Stimulated activated naive CD8-positive, alpha-beta T cell treated with anti-CD3 and anti-CD28 coated beads, Interleukin-15, amount 100 ng/mL, for 72 hours (primary cell): Measurements from ENCODE around the gene VRK2.

Source experiments
- ATAC-seq: fragments of 150-1000 bp; cut with Tn5 transposase; 2 replicates; pipeline ENCODE4 v1.10.0; 2021; ENCODE audit warnings: mild to moderate bottlenecking, moderate library complexity
- DNase-seq, 2 donors: peaks; one replicate each; pipeline ENCODE4 v3.0.0; 2021 to 2022
- H3K27ac Mint-ChIP-seq, 2 donors: one replicate each; pipeline ENCODE4 v1.8.0; 2022; ENCODE audit warnings: mild to moderate bottlenecking in 2 of 2, mixed read lengths in 2 of 2, moderate library complexity in 2 of 2
- H3K27me3 Mint-ChIP-seq: one replicate; pipeline ENCODE4 v1.8.0; 2022; ENCODE audit warnings: mixed read lengths
- H3K4me1 Mint-ChIP-seq: one replicate; pipeline ENCODE4 v1.8.0; 2022; ENCODE audit warnings: mild to moderate bottlenecking, mixed read lengths
- H3K4me3 Mint-ChIP-seq, 2 donors: one replicate each; pipeline ENCODE4 v1.8.0; 2022; ENCODE audit warnings: mild to moderate bottlenecking in 2 of 2, mixed read lengths in 2 of 2, moderate library complexity in 1 of 2
- H3K9me3 Mint-ChIP-seq, 2 donors: one replicate each; pipeline ENCODE4 v1.8.0; 2022; ENCODE audit warnings: mixed read lengths in 2 of 2

Gene VRK2

GRCh38 chr2:58046585-58047372, at the start of gene VRK2:
TSS of gene VRK2 (plus strand) at chr2:58046806. CDS start at chr2:58048832, 2,026 bp downstream.
- H3K4me1 Mint-ChIP-seq = peaks cover 48% of the 10 kb centered on the region
- H3K27me3 Mint-ChIP-seq = no peaks in the 10 kb centered on the region
- ATAC-seq (peak; percentile 92), DNase-seq (peak; percentile 87 to 88)
- peak within 1 kb of the TSS; percentile 96 to 97 for H3K27ac Mint-ChIP-seq
- peak within 1 kb of the TSS; percentile 87 to 89 for H3K4me3 Mint-ChIP-seq
- no peaks in the 10 kb centered on the region for H3K9me3 Mint-ChIP-seq

DNA sequence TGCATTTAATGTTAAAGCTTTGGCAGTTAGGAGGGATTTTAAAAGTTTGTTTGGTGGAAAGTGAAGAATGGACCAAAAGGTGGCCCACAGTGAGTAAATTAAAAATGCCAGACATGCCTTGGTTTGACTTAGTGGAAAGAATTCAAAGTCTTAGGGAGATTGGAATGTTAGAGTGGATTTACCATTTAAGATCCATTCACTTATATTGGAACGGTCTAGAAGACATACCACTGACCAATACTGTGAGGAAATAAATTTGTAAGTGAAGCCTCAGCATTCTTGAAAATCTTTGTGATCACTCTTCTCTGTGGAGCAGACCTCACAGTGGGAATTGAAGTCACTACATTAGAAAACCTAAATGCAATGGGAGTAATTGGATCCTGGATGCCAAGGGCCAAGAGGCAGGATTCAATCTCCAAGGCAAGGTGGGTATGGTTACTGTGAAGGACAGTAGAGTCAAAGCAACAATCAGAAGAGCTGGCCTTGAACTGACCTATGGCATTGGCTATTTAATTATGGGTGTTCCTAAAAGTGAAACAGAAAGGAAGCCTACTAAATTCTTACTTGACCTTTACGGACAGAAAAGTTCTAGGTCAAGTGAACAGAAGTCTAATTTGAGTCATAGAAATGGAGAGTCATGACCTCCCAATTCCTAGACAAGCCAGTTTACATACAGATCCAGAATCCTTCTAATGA, 40.2 kb upstream of the VRK2 start:
- H3K4me1 Mint-ChIP-seq = no peaks in the 10 kb centered on the region
- no peak for DNase-seq
- no peak for ATAC-seq
- H3K9me3 Mint-ChIP-seq = no peaks in the 10 kb centered on the region
- H3K27me3 Mint-ChIP-seq = no peaks in the 10 kb centered on the region
- no peak overlapping the region for H3K27ac Mint-ChIP-seq
- no peak overlapping the region for H3K4me3 Mint-ChIP-seq

GRCh38 chr2:58006952-58007284, 39.7 kb upstream of the VRK2 start:
- Mint-ChIP-seq H3K27me3 (no peaks in the 10 kb centered on the region), H3K4me3 (no peak overlapping the region)

GRCh38 chr2:58010599-58010998, 36.0 kb upstream of the VRK2 start:
- Mint-ChIP-seq H3K27ac (no peak overlapping the region), H3K9me3 (no peaks in the 10 kb centered on the region), H3K4me3 (no peak overlapping the region), H3K4me1 (no peaks in the 10 kb centered on the region), H3K27me3 (no peaks in the 10 kb centered on the region)
- no peak for ATAC-seq
- no peak for DNase-seq

More at GRCh38 chr2:58006952-58007284, 39.7 kb upstream of the VRK2 start:
- ATAC-seq = no peak
- no peaks in the 10 kb centered on the region for H3K4me1 Mint-ChIP-seq
- H3K9me3 Mint-ChIP-seq = no peaks in the 10 kb centered on the region
- no peak overlapping the region for H3K27ac Mint-ChIP-seq
- no peak for DNase-seq

GRCh38 chr2:58019229-58019628, 27.4 kb upstream of the VRK2 start:
- Mint-ChIP-seq H3K4me3 (no peak overlapping the region), H3K4me1 (peaks cover 22% of the 10 kb centered on the region), H3K27ac (no peak overlapping the region), H3K27me3 (no peaks in the 10 kb centered on the region), H3K9me3 (peaks cover 0 to 12% of the 10 kb centered on the region in 2 donors)
- DNase-seq (no peak), ATAC-seq (no peak)

GRCh38 chr2:58025150-58025933, 21.3 kb upstream of the VRK2 start:
- DNase-seq (no peak), ATAC-seq (no peak)
- H3K27ac Mint-ChIP-seq = no peak overlapping the region
- H3K4me1 Mint-ChIP-seq = peaks cover 22% of the 10 kb centered on the region
- no peak overlapping the region for H3K4me3 Mint-ChIP-seq
- H3K27me3 Mint-ChIP-seq = no peaks in the 10 kb centered on the region
- H3K9me3 Mint-ChIP-seq = peaks cover 0 to 7% of the 10 kb centered on the region in 2 donors

DNA sequence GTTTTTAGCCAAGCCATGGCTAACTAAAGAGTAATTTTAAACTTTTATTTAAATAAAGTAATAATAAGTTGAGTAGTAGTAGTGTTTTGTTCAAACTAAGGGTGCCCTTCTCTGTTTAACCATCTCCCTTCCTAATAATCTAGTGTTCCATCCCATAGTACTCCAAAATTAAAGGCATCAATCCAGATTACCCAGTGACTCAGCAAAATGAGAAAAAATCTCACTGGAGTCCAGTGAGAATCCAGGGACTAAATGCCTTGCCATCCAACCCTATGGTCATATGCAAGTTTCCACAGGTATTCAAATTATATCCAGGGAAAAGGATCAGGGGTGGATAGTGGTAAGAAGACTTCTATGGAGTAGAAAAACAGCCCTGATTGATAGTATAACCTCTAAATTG, 19.6 kb upstream of the VRK2 start:
- H3K27ac Mint-ChIP-seq = peak overlapping the region in 1 of 2 donors; percentile 77
- H3K4me1 Mint-ChIP-seq = peaks cover 21% of the 10 kb centered on the region
- ATAC-seq (no peak), DNase-seq (no peak)
- no peak overlapping the region for H3K4me3 Mint-ChIP-seq
- H3K9me3 Mint-ChIP-seq = peaks cover 0 to 6% of the 10 kb centered on the region in 2 donors
- H3K27me3 Mint-ChIP-seq = no peaks in the 10 kb centered on the region

DNA sequence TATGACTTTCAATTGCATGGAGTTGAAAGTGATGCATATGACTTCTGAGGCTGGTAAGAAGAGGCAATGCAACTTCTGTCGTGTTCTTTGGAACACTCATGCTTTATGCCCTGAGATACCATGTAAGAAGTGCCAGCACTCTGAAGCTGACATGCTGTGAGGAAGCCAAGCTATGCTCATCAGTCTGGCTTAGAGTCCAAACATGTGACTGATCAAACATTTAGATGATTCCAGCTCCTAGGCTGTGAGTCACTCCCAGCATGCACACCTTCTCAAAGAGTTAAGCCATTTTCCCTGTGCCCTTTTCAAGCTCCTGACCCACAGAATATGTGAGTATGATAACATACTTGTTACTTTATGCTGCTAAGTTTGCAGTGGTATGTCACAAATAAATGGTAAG, 15.8 kb upstream of the VRK2 start:
- DNase-seq (no peak), ATAC-seq (no peak)
- Mint-ChIP-seq H3K4me3 (no peak overlapping the region), H3K27me3 (no peaks in the 10 kb centered on the region), H3K4me1 (no peaks in the 10 kb centered on the region), H3K27ac (no peak overlapping the region), H3K9me3 (no peaks in the 10 kb centered on the region)

DNA sequence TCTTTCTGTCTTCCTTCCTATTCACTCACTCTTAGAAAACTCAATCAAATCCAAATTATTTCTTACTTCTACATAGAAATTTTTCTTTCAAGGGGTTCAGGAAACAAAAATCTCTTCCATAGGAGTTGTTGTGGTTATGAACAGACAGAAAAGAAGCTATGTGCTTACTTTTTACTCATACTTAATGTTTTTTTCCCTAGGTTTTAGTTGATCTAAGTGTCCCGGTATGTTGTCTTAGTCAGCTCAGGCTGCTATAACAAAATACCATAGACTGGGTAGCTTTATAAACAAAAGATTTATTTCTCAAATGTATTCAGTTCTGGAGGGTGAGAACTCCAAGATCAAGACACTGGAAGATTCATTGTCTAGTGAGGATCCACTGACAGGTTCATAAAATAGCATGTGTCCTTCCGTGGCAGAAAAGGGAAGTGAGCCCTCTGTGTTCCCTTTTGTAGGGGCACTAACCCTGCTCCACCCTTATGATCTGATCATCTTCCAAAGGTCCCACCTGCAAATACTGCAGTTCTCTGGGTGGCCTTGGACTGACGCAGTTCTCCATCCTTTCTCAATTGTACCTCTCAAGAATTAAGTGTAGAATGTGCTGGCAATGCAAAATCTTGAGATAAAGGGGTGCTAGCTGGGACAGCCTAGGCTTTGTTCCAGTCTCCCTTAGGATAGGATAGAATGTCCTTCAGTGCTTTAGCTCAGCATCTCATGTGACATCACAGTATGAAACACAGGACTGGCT, 14.4 kb upstream of the VRK2 start:
- DNase-seq (no peak), ATAC-seq (no peak)
- Mint-ChIP-seq H3K27ac (no peak overlapping the region), H3K9me3 (no peaks in the 10 kb centered on the region), H3K27me3 (no peaks in the 10 kb centered on the region), H3K4me3 (no peak overlapping the region), H3K4me1 (no peaks in the 10 kb centered on the region)

- ATAC-seq = no peak
- H3K27ac Mint-ChIP-seq = no peak overlapping the region
Observed at GRCh38 chr2:58032764-58033080, 13.9 kb upstream of the VRK2 start.

GRCh38 chr2:58033530-58033929, 13.1 kb upstream of the VRK2 start:
- no peak overlapping the region for H3K27ac Mint-ChIP-seq
- DNase-seq = no peak
- no peak overlapping the region for H3K4me3 Mint-ChIP-seq
- peaks cover 0 to 5% of the 10 kb centered on the region in 2 donors for H3K9me3 Mint-ChIP-seq
- no peaks in the 10 kb centered on the region for H3K4me1 Mint-ChIP-seq
- no peak for ATAC-seq
- H3K27me3 Mint-ChIP-seq = no peaks in the 10 kb centered on the region

More at GRCh38 chr2:58032764-58033080, 13.9 kb upstream of the VRK2 start:
- Mint-ChIP-seq H3K9me3 (no peaks in the 10 kb centered on the region), H3K4me3 (no peak overlapping the region), H3K4me1 (no peaks in the 10 kb centered on the region), H3K27me3 (no peaks in the 10 kb centered on the region)
- DNase-seq = no peak

DNA sequence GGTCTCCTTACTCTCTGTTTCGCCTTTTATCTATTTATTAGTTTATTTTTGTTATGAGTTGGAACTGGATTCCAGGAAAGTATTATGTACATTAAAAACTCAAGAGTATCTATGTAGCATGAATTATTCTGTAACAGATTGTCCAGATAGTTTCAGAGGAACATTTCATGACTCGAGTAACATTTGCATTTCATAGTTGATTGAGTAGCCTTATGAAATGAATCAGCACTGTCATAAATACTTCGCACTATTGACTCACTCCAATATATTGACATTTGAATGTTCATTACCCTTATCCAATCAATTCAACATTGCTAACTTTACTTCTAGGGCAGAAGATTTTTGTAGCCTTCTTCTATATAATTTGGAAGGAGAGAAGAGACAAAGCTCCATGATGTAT, 11.3 kb upstream of the VRK2 start:
- no peak for ATAC-seq
- DNase-seq = no peak
- H3K9me3 Mint-ChIP-seq = peaks cover 0 to 6% of the 10 kb centered on the region in 2 donors
- no peak overlapping the region for H3K4me3 Mint-ChIP-seq
- no peaks in the 10 kb centered on the region for H3K27me3 Mint-ChIP-seq
- H3K27ac Mint-ChIP-seq = no peak overlapping the region
- H3K4me1 Mint-ChIP-seq = peaks cover 8% of the 10 kb centered on the region

GRCh38 chr2:58039170-58039611, 7.4 kb upstream of the VRK2 start:
- H3K4me1 Mint-ChIP-seq = peaks cover 24% of the 10 kb centered on the region
- ATAC-seq (no peak), DNase-seq (no peak)
- no peaks in the 10 kb centered on the region for H3K27me3 Mint-ChIP-seq
- no peak overlapping the region for H3K27ac Mint-ChIP-seq
- H3K4me3 Mint-ChIP-seq = peak overlapping the region; percentile 7 to 40
- peaks cover 0 to 6% of the 10 kb centered on the region in 2 donors for H3K9me3 Mint-ChIP-seq

DNA sequence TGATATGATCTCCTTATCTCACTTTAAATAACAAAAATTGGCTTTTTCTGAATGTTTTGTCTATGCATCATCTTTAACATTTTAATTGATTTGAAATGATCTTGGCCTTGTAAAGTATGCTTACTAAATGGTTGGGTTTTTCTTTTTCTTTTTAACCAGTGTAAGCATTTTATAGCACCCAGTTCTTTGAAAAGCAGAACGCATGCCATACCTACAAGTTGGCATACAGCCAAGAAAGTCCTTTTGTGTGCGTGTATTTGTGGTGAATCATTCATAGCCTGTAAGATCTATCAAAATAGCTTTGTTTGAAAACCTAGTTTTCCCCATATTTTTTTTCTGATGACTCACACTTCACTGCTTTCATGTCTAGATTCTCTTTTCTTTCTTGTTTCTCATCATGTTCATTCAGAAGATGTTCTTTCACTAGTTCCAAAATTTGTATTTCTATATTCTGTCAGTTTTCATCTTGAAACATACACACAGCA, 4.1 kb upstream of the VRK2 start:
- H3K4me1 Mint-ChIP-seq = peaks cover 42% of the 10 kb centered on the region
- H3K9me3 Mint-ChIP-seq = peaks cover 0 to 6% of the 10 kb centered on the region in 2 donors
- ATAC-seq = no peak
- peak overlapping the region; percentile 7 to 29 for H3K4me3 Mint-ChIP-seq
- H3K27ac Mint-ChIP-seq = peak overlapping the region in 1 of 2 donors; percentile 59
- DNase-seq = peak in 1 of 2 donors; percentile 12
- H3K27me3 Mint-ChIP-seq = no peaks in the 10 kb centered on the region

- ATAC-seq (no peak), DNase-seq (no peak)
- Mint-ChIP-seq H3K9me3 (no peaks in the 10 kb centered on the region), H3K27me3 (no peaks in the 10 kb centered on the region), H3K27ac (no peak overlapping the region), H3K4me3 (peak overlapping the region in 1 of 2 donors; percentile 34), H3K4me1 (peaks cover 50% of the 10 kb centered on the region)
Observed at GRCh38 chr2:58044145-58044544, 2.5 kb upstream of the VRK2 start.
